ENCODE measurements around the gene USP31. TPM values are rescaled to one million over a fixed set of nuclear protein-coding genes. Genes with fewer than 3 reads are reported as not detected.

Gene USP31
- total RNA-seq, 1 experiment from 2014 or later: 26.9 TPM

- H3K36me3 Mint-ChIP-seq (ENCODE audit: insufficient read depth, unreplicated experiment): peaks cover 41% of the 10 kb centered on the region
- H3K27ac Mint-ChIP-seq (ENCODE audit: low read depth, unreplicated experiment): no peak overlapping the region
- CTCF ChIA-PET: no interaction called here
- peaks cover 16% of the 10 kb centered on the region for H3K4me1 Mint-ChIP-seq (ENCODE audit: insufficient read depth, unreplicated experiment)
- BruUV-seq (replicated peaks): no TSS peak
- intact Hi-C loops (cut with micrococcal nuclease): no loop called here
- POLR2A ChIA-PET: interaction anchor here (1.0 to 1.4 kb wide), 2 partner anchors 7 to 1591 kb away, joined by 3 read pairs; no protein-coding TSS in a partner anchor
- H3K4me3 Mint-ChIP-seq (ENCODE audit: unreplicated experiment): no peak overlapping the region
- no peaks in the 10 kb centered on the region for H3K9me3 Mint-ChIP-seq (ENCODE audit: unreplicated experiment)
- DNase-seq (ENCODE audit: unreplicated experiment): no peak
- no peak for TF ChIP-seq CTCF (IDR thresholded peaks at IDR 0.05; ENCODE audit: unreplicated experiment)
- no peaks in the 10 kb centered on the region for H3K27me3 Mint-ChIP-seq (ENCODE audit: insufficient read depth, unreplicated experiment)
Observed at GRCh38 chr16:23092801-23093117, 56.5 kb downstream of the USP31 start.

- intact Hi-C loops (cut with micrococcal nuclease): no loop called here
- TF ChIP-seq CTCF (IDR thresholded peaks at IDR 0.05; ENCODE audit: unreplicated experiment): no peak
- BruUV-seq (replicated peaks): no TSS peak
- Mint-ChIP-seq H3K27ac (ENCODE audit: low read depth, unreplicated experiment) (no peak overlapping the region), H3K36me3 (ENCODE audit: insufficient read depth, unreplicated experiment) (peaks cover 43% of the 10 kb centered on the region), H3K4me3 (ENCODE audit: unreplicated experiment) (no peak overlapping the region), H3K27me3 (ENCODE audit: insufficient read depth, unreplicated experiment) (no peaks in the 10 kb centered on the region), H3K9me3 (ENCODE audit: unreplicated experiment) (no peaks in the 10 kb centered on the region), H3K4me1 (ENCODE audit: insufficient read depth, unreplicated experiment) (peaks cover 16% of the 10 kb centered on the region)
- POLR2A ChIA-PET: interaction anchor here (0.6 to 1.2 kb wide), 4 partner anchors 32 to 1590 kb away, joined by 3 to 4 read pairs (median 3); no protein-coding TSS in a partner anchor
- DNase-seq (ENCODE audit: unreplicated experiment): no peak
- CTCF ChIA-PET: no interaction called here
Observed at GRCh38 chr16:23092072-23092800, 57.0 kb downstream of the USP31 start.

- ChIA-PET CTCF (interaction anchor here (0.5 to 0.6 kb wide), 2 partner anchors 596 to 961 kb away, joined by 3 read pairs; no protein-coding TSS in a partner anchor), POLR2A (no interaction called here)
- TF ChIP-seq CTCF (IDR thresholded peaks at IDR 0.05; ENCODE audit: unreplicated experiment): no peak
- peaks cover 6% of the 10 kb centered on the region for H3K4me1 Mint-ChIP-seq (ENCODE audit: insufficient read depth, unreplicated experiment)
- peaks cover 49% of the 10 kb centered on the region for H3K36me3 Mint-ChIP-seq (ENCODE audit: insufficient read depth, unreplicated experiment)
- no peaks in the 10 kb centered on the region for H3K9me3 Mint-ChIP-seq (ENCODE audit: unreplicated experiment)
- DNase-seq (ENCODE audit: unreplicated experiment): no peak
- H3K4me3 Mint-ChIP-seq (ENCODE audit: unreplicated experiment): no peak overlapping the region
- intact Hi-C loops (cut with micrococcal nuclease): no loop called here
- H3K27me3 Mint-ChIP-seq (ENCODE audit: insufficient read depth, unreplicated experiment): no peaks in the 10 kb centered on the region
- no peak overlapping the region for H3K27ac Mint-ChIP-seq (ENCODE audit: low read depth, unreplicated experiment)
- BruUV-seq (replicated peaks): no TSS peak
Observed at GRCh38 chr16:23089111-23089510, 60.1 kb downstream of the USP31 start.

DNA sequence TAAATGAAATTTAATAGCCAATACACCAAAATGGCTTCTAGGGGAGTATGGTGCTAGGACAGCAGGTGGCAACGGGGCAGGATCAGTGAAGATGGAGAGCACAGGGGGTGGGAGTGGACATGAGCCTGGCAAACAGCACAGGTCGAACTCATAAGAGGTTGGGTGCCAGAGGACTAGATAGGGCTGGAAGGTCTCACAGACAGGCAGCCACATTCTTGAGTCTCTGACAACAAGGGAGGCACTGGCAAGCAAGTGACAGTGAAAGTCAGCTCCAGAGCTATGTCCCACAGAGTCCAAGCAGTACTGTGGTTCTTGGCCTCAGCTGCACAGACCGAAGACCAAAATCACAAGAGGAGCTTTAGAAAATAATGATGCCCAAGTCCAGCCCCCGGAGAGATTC is 61.2 kb downstream of the USP31 start:
- CTCF ChIA-PET: no interaction called here
- intact Hi-C loops (cut with micrococcal nuclease): no loop called here

More for the DNA sequence above, 61.2 kb downstream of the USP31 start:
- POLR2A ChIA-PET: interaction anchor here (1.4 kb wide), 1 partner anchor 40 kb away, joined by 3 read pairs; no protein-coding TSS in a partner anchor
- Mint-ChIP-seq H3K27ac (ENCODE audit: low read depth, unreplicated experiment) (no peak overlapping the region), H3K9me3 (ENCODE audit: unreplicated experiment) (no peaks in the 10 kb centered on the region), H3K4me3 (ENCODE audit: unreplicated experiment) (no peak overlapping the region), H3K36me3 (ENCODE audit: insufficient read depth, unreplicated experiment) (peaks cover 55% of the 10 kb centered on the region), H3K27me3 (ENCODE audit: insufficient read depth, unreplicated experiment) (no peaks in the 10 kb centered on the region), H3K4me1 (ENCODE audit: insufficient read depth, unreplicated experiment) (peaks cover 6% of the 10 kb centered on the region)
- DNase-seq (ENCODE audit: unreplicated experiment): no peak
- BruUV-seq (replicated peaks): no TSS peak
- TF ChIP-seq CTCF (IDR thresholded peaks at IDR 0.05; ENCODE audit: unreplicated experiment): no peak
